ENCODE results near the gene MRGPRG. TPM values are rescaled to one million over a fixed set of nuclear protein-coding genes. Genes with fewer than 3 reads are reported as not detected.
A peak's percentile ranks its signal among the peaks of the same experiment; 100 is the strongest.

The MRGPRG gene
- total and polyA plus RNA-seq, 2 of the 4 experiments (the other 2 are of a cell fraction), result not detected

DNA sequence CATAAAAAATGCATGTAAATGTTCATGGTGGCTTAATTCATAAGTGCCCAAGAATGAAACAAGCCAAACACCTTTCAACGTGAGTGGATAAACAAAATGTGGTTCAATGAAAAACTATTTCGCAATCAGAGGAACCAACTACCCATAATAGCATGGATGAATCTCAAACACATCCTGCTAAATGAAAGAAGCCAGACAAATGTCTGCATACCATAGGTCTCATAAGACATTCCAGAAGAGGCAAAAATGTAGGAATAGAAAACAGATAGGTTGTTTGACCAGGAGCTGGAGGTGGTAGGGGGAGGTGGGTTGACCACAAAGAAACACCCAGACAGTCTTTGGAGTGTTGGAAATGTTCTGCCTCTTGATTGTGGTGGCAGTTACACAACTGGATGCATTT is 40.3 kb downstream of the MRGPRG start:
- H3K36me3 ChIP-seq (ENCODE audit: control insufficient read depth, insufficient read depth, low read length), result no peaks in the 10 kb centered on the region
- in situ Hi-C loops (cut with MboI; ENCODE audit: low sequenced_read_pairs), result no loop called here
- no peak overlapping the region for H2BK20ac ChIP-seq (ENCODE audit: low read depth, low read length)
- no peak overlapping the region for H2AFZ ChIP-seq (replicated peaks; ENCODE audit: low read length, poor library complexity)
- H3K23ac ChIP-seq (ENCODE audit: low read depth, low read length), result no peak overlapping the region
- ATAC-seq (ENCODE audit: low read depth), result no peak
- no peak overlapping the region for H4K91ac ChIP-seq (ENCODE audit: insufficient read depth, low read depth, low read length)
- H3K79me1 ChIP-seq (ENCODE audit: low read depth in 1 of 2, low read length in 2 of 2), result no peaks in the 10 kb centered on the region
- H2BK15ac ChIP-seq (ENCODE audit: low read depth, low read length), result no peak overlapping the region
- H3K27me3 ChIP-seq (ENCODE audit: control insufficient read depth, insufficient read depth, low read length), result peaks cover 12% of the 10 kb centered on the region
- no peak overlapping the region for H2BK5ac ChIP-seq (ENCODE audit: low read depth, low read length, poor library complexity, severe bottlenecking)
- no peak overlapping the region for H3K4me2 ChIP-seq (ENCODE audit: low read depth, low read length)
- no peaks in the 10 kb centered on the region for H3K9me1 ChIP-seq (ENCODE audit: insufficient read depth, low read length)
- dilution Hi-C loops (cut with HindIII; ENCODE audit: low sequenced_read_pairs, unreplicated experiment), result no loop called here
- H2AK5ac ChIP-seq (ENCODE audit: low read depth, low read length), result no peak overlapping the region
- no peak overlapping the region for H3K9ac ChIP-seq (ENCODE audit: low read depth, low read length)
- BruUV-seq (replicated peaks), result no TSS peak
- no peak overlapping the region for H3K14ac ChIP-seq (replicated peaks; ENCODE audit: low read depth, low read length)
- H2AK9ac ChIP-seq (replicated peaks; ENCODE audit: low read depth, low read length, poor library complexity), result no peak overlapping the region
- no peak overlapping the region for H2BK120ac ChIP-seq (ENCODE audit: low read depth, low read length)
- no peak overlapping the region for H3K56ac ChIP-seq (ENCODE audit: extremely low read depth, insufficient read depth, low read length)
- H3K4me1 ChIP-seq (ENCODE audit: control insufficient read depth, insufficient read depth, low read length), result 0 out of 2 replicates have a peak, but pooled peaks cover 2% of the 10 kb centered on the region
- no peak overlapping the region for H3K27ac ChIP-seq (ENCODE audit: insufficient read depth, low read length)
- H3K18ac ChIP-seq (ENCODE audit: low read depth, low read length), result no peak overlapping the region
- H4K20me1 ChIP-seq (ENCODE audit: insufficient read depth, low read length), result no peaks in the 10 kb centered on the region
- peak; percentile 94 for TF ChIP-seq CEBPB (IDR thresholded peaks at IDR 0.05; ENCODE audit: low read depth, low read length)
- no peak for TF ChIP-seq RFX5 (IDR thresholded peaks at IDR 0.05; ENCODE audit: low read depth, low read length)
- intact Hi-C loops (cut with micrococcal nuclease), result no loop called here
- H3K9me3 ChIP-seq (ENCODE audit: control insufficient read depth, insufficient read depth, low read length), result peaks cover 4% of the 10 kb centered on the region; the same call in 1 of the 2 replicates
- H3K4ac ChIP-seq (ENCODE audit: low read depth, low read length), result no peak overlapping the region
- ChIA-PET POLR2A (ENCODE audit: unreplicated experiment) (no interaction called here), CTCF (no interaction called here)
- no peak overlapping the region for H3K4me3 ChIP-seq (ENCODE audit: insufficient read depth, low read depth, low read length)
- no peak for DNase-seq
- H4K8ac ChIP-seq (ENCODE audit: low read depth in 2 of 2, low read length in 2 of 2), result no peak overlapping the region
- WGBS, 2 experiments (ENCODE audit: extremely low coverage in 2 of 2, insufficient read length in 1 of 2), result no CpG with 5 or more reads among the region's 2 CpGs
- no peak overlapping the region for H4K5ac ChIP-seq (ENCODE audit: low read depth, low read length)

All from IMR-90 (cell line).